Heart left ventricle (tissue), 13 donors: Measurements from ENCODE around the gene CETN2.

Source experiments
- CTCF ChIP-seq, 12 donors: fragments of 200-600 bp; sonication (generic) in 4 of 12; IDR thresholded peaks; one replicate each; pipeline versions ENCODE4 v1.5.0 to v1.8.0; 2018 to 2022; ENCODE audit warnings: antibody characterized with exemption in 12 of 12, mild to moderate bottlenecking in 5 of 12
- POLR2A ChIP-seq, 2 donors: fragments of 450-650 bp; IDR thresholded peaks; one replicate each; pipeline ENCODE4 v1.6.1; 2017; ENCODE audit warnings: antibody characterized with exemption in 2 of 2, mild to moderate bottlenecking in 2 of 2, moderate library complexity in 2 of 2
- donor health status: ischemic (EF 13 %, LVEDD 7.1; RV severe dilation, severe dysfunction).
- donor health status: DM: no; HTN: yes; CAD: no.
- donor health status: DM: no; HTN: no; CAD: no.
- donor health status: ischemic (EF 25% LVEDD 6.9; RV normal size, moderate dysfunction).
- donor health status: ischemic (EF 25% LVEDD 5.7; RV mildly dilated, moderate dysfunction).
- donor health status: ischemic (EF 35%, LVEDD 5.7; RV mildly dilated, moderate dysfunction).
- donor health status: nonischemic (EF 11% LVEDD 7.7; RV severe dilation, severe dysfunction).
- donor health status: DM: yes; HTN: yes; CAD: no.
- donor health status: PGD.
- donor health status: ischemic (EF 29% LVEDD 5.4; RV normal size, mild dysfunction).
- donor health status: nonischemic (EF 23%, LVEDD 6.1; RV moderate dilation, normal function).

DNA sequence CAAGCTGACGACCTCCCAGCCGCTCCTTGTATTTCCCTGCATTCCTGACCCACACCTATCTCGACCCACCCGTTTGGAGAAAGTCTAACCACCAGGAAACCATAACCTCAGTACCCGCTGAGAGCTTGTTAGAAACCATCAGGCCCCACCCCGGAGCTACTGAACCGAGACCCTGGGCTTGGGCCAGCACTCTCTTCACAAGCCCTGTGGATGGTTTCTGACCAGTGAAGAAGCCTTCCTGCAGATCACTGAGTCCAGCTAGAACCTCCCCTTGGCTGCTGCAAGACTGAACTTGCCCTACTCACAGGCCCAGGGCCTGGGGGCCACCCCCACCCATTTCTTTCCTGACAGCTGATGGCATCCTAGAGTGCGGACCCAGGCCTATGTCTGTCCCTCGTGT is 40.7 kb upstream of the CETN2 start:
- TF ChIP-seq CTCF (IDR thresholded peaks at IDR 0.05) (no peak), POLR2A (IDR thresholded peaks at IDR 0.05) (no peak)
